COLO668 (cell line): Measurements from ENCODE around the gene F3.
"Not testable (repeated sequence)": the region's sequence is repeated elsewhere in the genome, so short reads cannot be mapped to it uniquely, and the experiment has no call there.

Experiments
- DNase-seq: peaks from one replicate; lab custom pipeline; 2025; ENCODE audit not compliant: unreplicated experiment; lab: John Stamatoyannopoulos, UW

Gene F3

GRCh38 chr1:94541246-94542087 is at the start of gene F3:
F3 (minus strand) TSS chr1:94541759; CDS start chr1:94541636, 123 bp downstream.
- peak; percentile 92 for DNase-seq

- no peak for DNase-seq
Observed at GRCh38 chr1:94590203-94591137, 48.9 kb upstream of the F3 start.

- no peak for DNase-seq
Observed at GRCh38 chr1:94589728-94590127, 48.2 kb upstream of the F3 start.

GRCh38 chr1:94582565-94582964 is 41.0 kb upstream of the F3 start:
- DNase-seq: no peak

GRCh38 chr1:94580367-94581115 is 39.0 kb upstream of the F3 start:
- DNase-seq: no peak

- DNase-seq: no peak
Observed at GRCh38 chr1:94579876-94580294, 38.3 kb upstream of the F3 start.

GRCh38 chr1:94578856-94579255 is 37.3 kb upstream of the F3 start:
- no peak for DNase-seq

- not testable (repeated sequence) for DNase-seq
Observed at GRCh38 chr1:94573917-94574316, 32.4 kb upstream of the F3 start.

GRCh38 chr1:94572780-94573179 is 31.2 kb upstream of the F3 start:
- no peak for DNase-seq

GRCh38 chr1:94570965-94571364 is 29.4 kb upstream of the F3 start:
- DNase-seq: not testable (repeated sequence)

- DNase-seq: not testable (repeated sequence)
Observed at GRCh38 chr1:94568806-94569205, 27.2 kb upstream of the F3 start.

- DNase-seq: not testable (repeated sequence)
Observed at GRCh38 chr1:94567975-94568607, 26.5 kb upstream of the F3 start.

- not testable (repeated sequence) for DNase-seq
Observed at GRCh38 chr1:94566436-94566835, 24.9 kb upstream of the F3 start.

GRCh38 chr1:94565901-94566300 is 24.3 kb upstream of the F3 start:
- DNase-seq: no peak

- no peak for DNase-seq
Observed at GRCh38 chr1:94562519-94563260, 21.1 kb upstream of the F3 start.

GRCh38 chr1:94560333-94560732 is 18.8 kb upstream of the F3 start:
- no peak for DNase-seq

- no peak for DNase-seq
Observed at GRCh38 chr1:94559921-94560320, 18.4 kb upstream of the F3 start.

- DNase-seq: no peak
Observed at GRCh38 chr1:94555091-94555490, 13.5 kb upstream of the F3 start.

GRCh38 chr1:94554580-94554979 is 13.0 kb upstream of the F3 start:
- no peak for DNase-seq

- no peak for DNase-seq
Observed at GRCh38 chr1:94553931-94554330, 12.4 kb upstream of the F3 start.
